ENCODE results near the gene LBR.

The LBR gene

GRCh38 chr1:225361176-225361575 lies 66.7 kb downstream of the LBR start:
- Mint-ChIP-seq H3K27ac (no peak overlapping the region), H3K4me3 (no peak overlapping the region), H3K9me3 (no peaks in the 10 kb centered on the region), H3K27me3 (ENCODE audit: low read depth) (no peaks in the 10 kb centered on the region), H3K4me1 (no peaks in the 10 kb centered on the region), H3K36me3 (ENCODE audit: low read depth) (peaks cover 4% of the 10 kb centered on the region)
- no peak for TF ChIP-seq CTCF (IDR thresholded peaks at IDR 0.05; ENCODE audit: unreplicated experiment in 3 of 3)

- no peak overlapping the region for H3K27ac Mint-ChIP-seq
- TF ChIP-seq CTCF (IDR thresholded peaks at IDR 0.05; ENCODE audit: unreplicated experiment in 3 of 3) = no peak
- H3K4me3 Mint-ChIP-seq = no peak overlapping the region
- no peaks in the 10 kb centered on the region for H3K9me3 Mint-ChIP-seq
- H3K27me3 Mint-ChIP-seq (ENCODE audit: low read depth) = no peaks in the 10 kb centered on the region
- H3K4me1 Mint-ChIP-seq = no peaks in the 10 kb centered on the region
- H3K36me3 Mint-ChIP-seq (ENCODE audit: low read depth) = peaks cover 4% of the 10 kb centered on the region
These were observed 67.7 kb downstream of the LBR start for GRCh38 chr1:225360119-225360518.

- H3K27me3 Mint-ChIP-seq (ENCODE audit: low read depth) = no peaks in the 10 kb centered on the region
- no peak for TF ChIP-seq CTCF (IDR thresholded peaks at IDR 0.05; ENCODE audit: unreplicated experiment in 3 of 3)
- H3K36me3 Mint-ChIP-seq (ENCODE audit: low read depth) = peaks cover 4% of the 10 kb centered on the region
- H3K27ac Mint-ChIP-seq = no peak overlapping the region
- H3K9me3 Mint-ChIP-seq = no peaks in the 10 kb centered on the region
- no peak overlapping the region for H3K4me3 Mint-ChIP-seq
- H3K4me1 Mint-ChIP-seq = no peaks in the 10 kb centered on the region
These were observed 72.0 kb downstream of the LBR start for GRCh38 chr1:225355863-225356262.

- Mint-ChIP-seq H3K27ac (no peak overlapping the region), H3K4me3 (no peak overlapping the region), H3K27me3 (ENCODE audit: low read depth) (no peaks in the 10 kb centered on the region), H3K36me3 (ENCODE audit: low read depth) (peaks cover 1% of the 10 kb centered on the region), H3K9me3 (no peaks in the 10 kb centered on the region), H3K4me1 (no peaks in the 10 kb centered on the region)
- no peak for TF ChIP-seq CTCF (IDR thresholded peaks at IDR 0.05; ENCODE audit: unreplicated experiment in 3 of 3)
These were observed 72.9 kb downstream of the LBR start for GRCh38 chr1:225354906-225355305.

Measured in nephron (organoid).